IPS-18a (cell line): ENCODE results near the gene CFAP77.

ENCODE experiments used
- H3K27ac ChIP-seq: one replicate; pipeline ENCODE4 v1.5.1; 2013; ENCODE audit warnings: low read length
- H3K27me3 ChIP-seq: one replicate; pipeline ENCODE4 v1.6.1; 2013; ENCODE audit warnings: mild to moderate bottlenecking, low read length; ENCODE audit not compliant: control insufficient read depth, insufficient read depth
- H3K36me3 ChIP-seq: one replicate; pipeline ENCODE4 v1.6.1; 2013; ENCODE audit warnings: low read depth, low read length; ENCODE audit not compliant: control insufficient read depth
- H3K4me1 ChIP-seq: one replicate; pipeline ENCODE4 v1.6.1; 2013; ENCODE audit warnings: low read depth, low read length; ENCODE audit not compliant: control insufficient read depth
- H3K4me3 ChIP-seq: one replicate; pipeline ENCODE4 v1.5.1; 2013; ENCODE audit warnings: low read length
- H3K9ac ChIP-seq: one replicate; pipeline ENCODE4 v1.6.1; 2013; ENCODE audit warnings: mild to moderate bottlenecking, low read length, moderate library complexity
- H3K9me3 ChIP-seq: one replicate; pipeline ENCODE4 v1.6.1; 2013; ENCODE audit warnings: low read depth, low read length; ENCODE audit not compliant: control insufficient read depth

Gene CFAP77

GRCh38 chr9:132531710-132532570, 121.9 kb downstream of the CFAP77 start:
- H3K36me3 ChIP-seq = no peaks in the 10 kb centered on the region
- peaks cover 4% of the 10 kb centered on the region for H3K4me1 ChIP-seq
- H3K27ac ChIP-seq = no peak overlapping the region
- H3K9me3 ChIP-seq = no peaks in the 10 kb centered on the region
- H3K9ac ChIP-seq = no peak overlapping the region
- no peaks in the 10 kb centered on the region for H3K27me3 ChIP-seq
- no peak overlapping the region for H3K4me3 ChIP-seq

GRCh38 chr9:132534832-132535231, 124.8 kb downstream of the CFAP77 start:
- Histone ChIP-seq H3K4me1 (peaks cover 4% of the 10 kb centered on the region), H3K27ac (no peak overlapping the region), H3K9ac (no peak overlapping the region), H3K36me3 (no peaks in the 10 kb centered on the region), H3K4me3 (no peak overlapping the region), H3K27me3 (no peaks in the 10 kb centered on the region), H3K9me3 (no peaks in the 10 kb centered on the region)

- no peaks in the 10 kb centered on the region for H3K9me3 ChIP-seq
- no peaks in the 10 kb centered on the region for H3K36me3 ChIP-seq
- peaks cover 10% of the 10 kb centered on the region for H3K4me1 ChIP-seq
- H3K9ac ChIP-seq = no peak overlapping the region
- H3K4me3 ChIP-seq = no peak overlapping the region
- no peaks in the 10 kb centered on the region for H3K27me3 ChIP-seq
- H3K27ac ChIP-seq = no peak overlapping the region
These were observed 126.1 kb downstream of the CFAP77 start for GRCh38 chr9:132536124-132536523.

- no peak overlapping the region for H3K27ac ChIP-seq
- H3K9ac ChIP-seq = no peak overlapping the region
- no peaks in the 10 kb centered on the region for H3K36me3 ChIP-seq
- no peak overlapping the region for H3K4me3 ChIP-seq
- peaks cover 7% of the 10 kb centered on the region for H3K4me1 ChIP-seq
- no peaks in the 10 kb centered on the region for H3K27me3 ChIP-seq
- no peaks in the 10 kb centered on the region for H3K9me3 ChIP-seq
These were observed 127.3 kb downstream of the CFAP77 start for GRCh38 chr9:132537352-132537751.

- no peak overlapping the region for H3K4me3 ChIP-seq
- H3K27ac ChIP-seq = no peak overlapping the region
- no peaks in the 10 kb centered on the region for H3K36me3 ChIP-seq
- peaks cover 7% of the 10 kb centered on the region for H3K4me1 ChIP-seq
- H3K9ac ChIP-seq = no peak overlapping the region
- H3K9me3 ChIP-seq = no peaks in the 10 kb centered on the region
- no peaks in the 10 kb centered on the region for H3K27me3 ChIP-seq
These were observed 128.1 kb downstream of the CFAP77 start for GRCh38 chr9:132538071-132538470.

GRCh38 chr9:132539096-132539495, 129.1 kb downstream of the CFAP77 start:
- no peaks in the 10 kb centered on the region for H3K36me3 ChIP-seq
- H3K9ac ChIP-seq = no peak overlapping the region
- no peaks in the 10 kb centered on the region for H3K9me3 ChIP-seq
- H3K27me3 ChIP-seq = no peaks in the 10 kb centered on the region
- H3K27ac ChIP-seq = no peak overlapping the region
- H3K4me3 ChIP-seq = no peak overlapping the region
- peaks cover 7% of the 10 kb centered on the region for H3K4me1 ChIP-seq

GRCh38 chr9:132541051-132541450, 131.0 kb downstream of the CFAP77 start:
- H3K27me3 ChIP-seq = no peaks in the 10 kb centered on the region
- no peaks in the 10 kb centered on the region for H3K9me3 ChIP-seq
- no peak overlapping the region for H3K27ac ChIP-seq
- H3K4me3 ChIP-seq = no peak overlapping the region
- peaks cover 7% of the 10 kb centered on the region for H3K4me1 ChIP-seq
- H3K9ac ChIP-seq = no peak overlapping the region
- no peaks in the 10 kb centered on the region for H3K36me3 ChIP-seq

GRCh38 chr9:132541870-132542830, 132.1 kb downstream of the CFAP77 start:
- Histone ChIP-seq H3K9ac (no peak overlapping the region), H3K27ac (no peak overlapping the region), H3K36me3 (no peaks in the 10 kb centered on the region), H3K4me1 (peaks cover 10% of the 10 kb centered on the region), H3K9me3 (no peaks in the 10 kb centered on the region), H3K27me3 (no peaks in the 10 kb centered on the region), H3K4me3 (no peak overlapping the region)

- Histone ChIP-seq H3K9ac (no peak overlapping the region), H3K9me3 (no peaks in the 10 kb centered on the region), H3K27ac (no peak overlapping the region), H3K4me3 (no peak overlapping the region), H3K4me1 (peaks cover 10% of the 10 kb centered on the region), H3K27me3 (no peaks in the 10 kb centered on the region), H3K36me3 (no peaks in the 10 kb centered on the region)
These were observed 133.2 kb downstream of the CFAP77 start for GRCh38 chr9:132543251-132543650.

GRCh38 chr9:132543960-132544359, 133.9 kb downstream of the CFAP77 start:
- H3K36me3 ChIP-seq = no peaks in the 10 kb centered on the region
- no peak overlapping the region for H3K4me3 ChIP-seq
- H3K9me3 ChIP-seq = no peaks in the 10 kb centered on the region
- no peak overlapping the region for H3K27ac ChIP-seq
- H3K9ac ChIP-seq = no peak overlapping the region
- no peaks in the 10 kb centered on the region for H3K27me3 ChIP-seq
- H3K4me1 ChIP-seq = peaks cover 10% of the 10 kb centered on the region

- Histone ChIP-seq H3K36me3 (no peaks in the 10 kb centered on the region), H3K27me3 (no peaks in the 10 kb centered on the region), H3K9ac (no peak overlapping the region), H3K9me3 (no peaks in the 10 kb centered on the region), H3K4me3 (no peak overlapping the region), H3K4me1 (peaks cover 5% of the 10 kb centered on the region), H3K27ac (no peak overlapping the region)
These were observed 135.6 kb downstream of the CFAP77 start for GRCh38 chr9:132545578-132545977.
